GM12878 (cell line): ENCODE results near the gene MAPK9. TPM values are rescaled to one million over a fixed set of nuclear protein-coding genes. Genes with fewer than 3 reads are reported as not detected.

ENCODE experiments used
- ATAC-seq: fragments of 200-7000 bp; cut with Tn5 transposase; 3 replicates; pipeline ENCODE4 v1.9.1; 2020; ENCODE audit warnings: mild to moderate bottlenecking, moderate library complexity
- BruUV-seq: library from RNA; stranded (reverse); fragments of 400-500 nt; replicated peaks from 2 replicates; lab custom pipeline; 2021; lab: Mats Ljungman, UMichigan
- CTCF ChIA-PET: fragments of 300-600 bp; sonication (Branson Sonifier 250); formaldehyde crosslinking; extraction: SDS; loops from one replicate; lab custom pipeline; 2021; ENCODE audit warnings: inconsistent platforms; lab: Yijun Ruan, JAX
- POLR2A ChIA-PET: fragments of 350-600 bp; formaldehyde crosslinking; extraction: SDS; loops from one replicate; lab custom pipeline; 2021; ENCODE audit warnings: inconsistent platforms; lab: Charles Lee
- RAD21 ChIA-PET: fragments of 300-600 bp; sonication (Branson Sonifier 250); formaldehyde crosslinking; loops from one replicate; lab custom pipeline; 2023; ENCODE audit warnings: antibody characterized with exemption; ENCODE audit not compliant: unreplicated experiment; lab: Charles Lee
- SMC1A ChIA-PET: fragments of 300-600 bp; sonication (Branson Sonifier 250); formaldehyde crosslinking; loops from one replicate; lab custom pipeline; 2023; ENCODE audit not compliant: unreplicated experiment, uncharacterized antibody; lab: Charles Lee
- DNase-seq: peaks from one replicate; pipeline ENCODE4 v3.0.0-alpha.2; 2011; ENCODE audit warnings: low read depth, low spot score
- FAIRE-seq: peaks from 3 replicates; lab custom pipeline; 2011; peaks lifted over from hg19 to GRCh38; lab: Jason Lieb, UNC
- H2AFZ ChIP-seq: 2 replicates; pipeline ENCODE4 v1.6.0; 2011; ENCODE audit warnings: low read depth, low read length, control low read depth; ENCODE audit not compliant: control insufficient read depth
- H3K27ac ChIP-seq: 2 replicates; pipeline ENCODE4 v1.5.1; 2011; ENCODE audit warnings: control low read depth; ENCODE audit not compliant: control insufficient read depth, insufficient read depth
- H3K27me3 ChIP-seq, 2 experiments: replicated peaks in 1 of 2; 2 replicates each; pipeline versions ENCODE4 v1.6.0 to v1.6.1; 2011; ENCODE audit warnings: low read length in 1 of 2; ENCODE audit not compliant: control insufficient read depth in 2 of 2, insufficient read depth in 2 of 2
- H3K36me3 ChIP-seq, 2 experiments: 2 replicates each; pipeline ENCODE4 v1.5.1; 2011; ENCODE audit warnings: low read length in 1 of 2; ENCODE audit not compliant: control insufficient read depth in 2 of 2, insufficient read depth in 2 of 2
- H3K4me1 ChIP-seq: 2 replicates; pipeline ENCODE4 v1.6.1; 2011; ENCODE audit warnings: mild to moderate bottlenecking, low read length, moderate library complexity, mixed read lengths; ENCODE audit not compliant: control insufficient read depth, insufficient read depth
- H3K4me2 ChIP-seq: 2 replicates; pipeline ENCODE4 v1.6.0; 2011; ENCODE audit warnings: control low read depth; ENCODE audit not compliant: control insufficient read depth, insufficient read depth
- H3K4me3 ChIP-seq: fragments of 200-600 bp; sonication (generic); 2 replicates; pipeline ENCODE4 v1.5.1; 2016
- H3K79me2 ChIP-seq: 2 replicates; pipeline ENCODE4 v1.6.0; 2011; ENCODE audit warnings: low read length; ENCODE audit not compliant: control insufficient read depth, insufficient read depth
- H3K9ac ChIP-seq: 2 replicates; pipeline ENCODE4 v1.8.0; 2011; ENCODE audit warnings: low read length, control low read depth, mixed read lengths; ENCODE audit not compliant: control insufficient read depth, insufficient read depth
- H3K9me3 ChIP-seq: replicated peaks from 3 replicates; pipeline ENCODE4 v1.5.1; 2011; ENCODE audit warnings: mild to moderate bottlenecking, low read length; ENCODE audit not compliant: control insufficient read depth, insufficient read depth
- H4K20me1 ChIP-seq: 2 replicates; pipeline ENCODE4 v1.6.0; 2011; ENCODE audit not compliant: control insufficient read depth, insufficient read depth
- ATF7 ChIP-seq: fragments of 450-650 bp; IDR thresholded peaks from 2 replicates; pipeline ENCODE4 v1.6.1; 2016; ENCODE audit warnings: low read depth, mild to moderate bottlenecking
- BCLAF1 ChIP-seq: fragments of 450-650 bp; IDR thresholded peaks from 2 replicates; pipeline ENCODE4 v1.6.1; 2017; ENCODE audit warnings: antibody characterized with exemption, mild to moderate bottlenecking, moderate library complexity
- CBX5 ChIP-seq: sonication (generic); IDR thresholded peaks from 2 replicates; pipeline ENCODE4 v1.6.1; 2016; ENCODE audit warnings: low read depth, moderate library complexity, mild to moderate bottlenecking, inconsistent platforms
- CHD2 ChIP-seq: IDR thresholded peaks from 2 replicates; pipeline ENCODE4 v1.6.1; 2011; ENCODE audit warnings: low read depth, low read length, improper control_type of control experiment, borderline replicate concordance
- CREM ChIP-seq: IDR thresholded peaks from 2 replicates; pipeline ENCODE4 v1.6.1; 2014; ENCODE audit warnings: antibody characterized with exemption, low read depth
- FOXM1 ChIP-seq: IDR thresholded peaks from 2 replicates; pipeline ENCODE4 v1.6.1; 2012; ENCODE audit warnings: low read depth, mild to moderate bottlenecking, inconsistent platforms, low read length, moderate library complexity
- NR2C2 ChIP-seq: IDR thresholded peaks from 2 replicates; pipeline ENCODE4 v1.6.1; 2011; ENCODE audit warnings: borderline replicate concordance, low read depth; ENCODE audit not compliant: control insufficient read depth, insufficient read length
- NRF1 ChIP-seq: conservative IDR thresholded peaks from 2 replicates; pipeline ENCODE4 v1.6.1; 2011; ENCODE audit warnings: mild to moderate bottlenecking, low read depth, low read length, improper control_type of control experiment
- PAX8 ChIP-seq: fragments of 450-650 bp; IDR thresholded peaks from 2 replicates; pipeline ENCODE4 v1.6.1; 2017; ENCODE audit warnings: mild to moderate bottlenecking, moderate library complexity
- SMAD1 ChIP-seq: fragments of 450-650 bp; IDR thresholded peaks from 2 replicates; pipeline ENCODE4 v1.6.1; 2018; ENCODE audit warnings: mild to moderate bottlenecking, low read depth; ENCODE audit not compliant: partially characterized antibody
- SMARCA5 ChIP-seq: fragments of 450-650 bp; IDR thresholded peaks from 2 replicates; pipeline ENCODE4 v1.6.1; 2017; ENCODE audit warnings: mild to moderate bottlenecking
- ZBED1 ChIP-seq: IDR thresholded peaks from 2 replicates; pipeline ENCODE4 v1.6.1; 2016; ENCODE audit warnings: borderline replicate concordance
- WGBS: methylation state at CpG from one replicate; pipeline ENCODE4 v1.1.6; 2016; ENCODE audit warnings: low lambda C conversion rate; ENCODE audit not compliant: insufficient replicate concordance, insufficient coverage; ENCODE audit errors: missing lambda C conversion rate; 5-methylcytosine and 5-hydroxymethylcytosine counted together
- in situ Hi-C: fragments of 300-500 bp; cut with MboI; formaldehyde crosslinking; loops from 9 replicates; pipeline ENCODE4 v1.14.3; 2018; ENCODE audit warnings: mixed read lengths
- intact Hi-C: fragments of 100-400 bp; cut with micrococcal nuclease; formaldehyde crosslinking; loops from one replicate; pipeline ENCODE4 v1.14.2; 2022; ENCODE audit not compliant: unreplicated experiment
- polyA plus RNA-seq, 11 experiments: library from polyadenylated mRNA; depleted of rRNA in 4 of 11; unstranded in 6 of 11; stranded (reverse) in 5 of 11; fragments of >200 nt; fragmentation: Nextera tagmentation in 4 of 11; fragmentation: Illumina TruSeq in 1 of 11; extraction: Ambion mirVana in 4 of 11; extraction: Trizol in 1 of 11; gene quantifications; 1 replicate in 1 of 11; 2 replicates in 10 of 11; pipeline versions ENCODE4 v1.2.1 to v1.2.3, GENCODE V29; 2011 to 2016; ENCODE audit warnings: inconsistent platforms in 2 of 11, missing spikeins in 2 of 11, low read depth in 1 of 11
- total RNA-seq, 4 experiments: library from RNA; depleted of rRNA in 3 of 4; stranded (reverse); fragments of >200 nt in 3 of 4; fragmentation: Illumina TruSeq in 1 of 4; extraction: Trizol in 1 of 4; gene quantifications; 2 replicates each; pipeline versions ENCODE4 v1.2.1 to v1.2.3, GENCODE V29; 2013 to 2021
- TF ChIP-seq, protein P1 (sequence below): fragments of 450-650 bp; IDR thresholded peaks from 2 replicates; pipeline ENCODE4 v1.6.1; 2017; ENCODE audit warnings: low read depth, mild to moderate bottlenecking, moderate library complexity

The MAPK9 gene
- total and polyA plus RNA-seq, 10 of the 15 experiments (the other 5 are each of a cell fraction or from before 2014, with no cell fraction given), result 2.1 to 52.9 (median 21.7) TPM

GRCh38 chr5:180241600-180241999 is 50.3 kb downstream of the MAPK9 start:
- ChIA-PET RAD21 (no interaction called here), SMC1A (no interaction called here), POLR2A (no interaction called here), CTCF (no interaction called here)
- H3K79me2 ChIP-seq, result no peaks in the 10 kb centered on the region
- no peak overlapping the region for H3K27ac ChIP-seq
- H2AFZ ChIP-seq, result no peak overlapping the region
- DNase-seq, result no peak
- H3K9me3 ChIP-seq, result no peaks in the 10 kb centered on the region; the same call in 2 of the 3 replicates
- intact Hi-C loops (no loop called here), in situ Hi-C loops (no loop called here)
- no peak for ATAC-seq
- H3K9ac ChIP-seq, result no peak overlapping the region
- WGBS, result 98% methylated on average over 5 of the region's 5 CpGs
- BruUV-seq, result no TSS peak
- TF ChIP-seq ZBED1, result no peak
- no peak for TF ChIP-seq CREM
- no peak for TF ChIP-seq CHD2
- no peak for TF ChIP-seq CBX5
- TF ChIP-seq ATF7, result no peak
- TF ChIP-seq FOXM1, result no peak
- no peak overlapping the region for H3K4me3 ChIP-seq
- no peaks in the 10 kb centered on the region for H3K27me3 ChIP-seq
- H3K4me2 ChIP-seq, result no peak overlapping the region
- FAIRE-seq, result no peak
- no peaks in the 10 kb centered on the region for H3K4me1 ChIP-seq
- peaks cover 0 to 24% of the 10 kb centered on the region in 2 experiments; a peak in 3 of 4 replicates for H3K36me3 ChIP-seq
- no peaks in the 10 kb centered on the region for H4K20me1 ChIP-seq

DNA sequence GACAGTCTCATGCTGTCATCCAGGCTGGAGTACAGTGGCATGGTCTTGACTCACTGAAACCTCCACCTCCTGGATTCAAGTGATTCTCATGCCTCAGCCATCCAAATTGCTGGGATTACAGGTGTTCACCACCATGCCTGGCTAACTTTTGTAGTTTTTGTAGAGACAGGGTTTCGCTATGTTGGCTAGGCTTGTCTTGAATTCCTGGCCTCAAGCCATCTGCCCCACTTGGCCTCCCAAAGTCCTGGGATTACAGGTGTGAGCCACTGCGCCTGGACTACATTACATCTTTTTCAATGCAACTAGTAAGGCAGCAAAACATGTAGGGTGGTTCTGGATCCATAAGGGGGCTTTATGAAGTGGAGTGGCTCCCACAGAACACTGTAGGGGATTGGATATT is 53.3 kb downstream of the MAPK9 start:
- ChIA-PET CTCF (no interaction called here), SMC1A (no interaction called here), RAD21 (no interaction called here), POLR2A (interaction anchor here (0.7 kb wide), 1 partner anchor 36 kb away, joined by 10 read pairs; no protein-coding TSS in a partner anchor)
- no peak for FAIRE-seq
- 100% methylated on average over 2 of the region's 2 CpGs for whole genome bisulfite sequencing
- Histone ChIP-seq H3K36me3 (peaks cover 3 to 31% of the 10 kb centered on the region in 2 experiments), H4K20me1 (no peaks in the 10 kb centered on the region), H3K27me3 (no peaks in the 10 kb centered on the region), H3K9ac (no peak overlapping the region), H3K27ac (no peak overlapping the region), H3K4me2 (no peak overlapping the region), H3K4me1 (no peaks in the 10 kb centered on the region), H3K4me3 (no peak overlapping the region), H3K9me3 (no peaks in the 10 kb centered on the region; the same call in 2 of the 3 replicates), H2AFZ (no peak overlapping the region), H3K79me2 (no peaks in the 10 kb centered on the region)
- no peak for DNase-seq
- ATAC-seq, result no peak
- BruUV-seq, result no TSS peak
- intact Hi-C loops, result no loop called here
- in situ Hi-C loops, result no loop called here
- TF ChIP-seq BCLAF1 (no peak), SMAD1 (no peak), NRF1 (no peak), PAX8 (no peak), SMARCA5 (no peak), NR2C2 (no peak)
- TF ChIP-seq, protein P1, sequence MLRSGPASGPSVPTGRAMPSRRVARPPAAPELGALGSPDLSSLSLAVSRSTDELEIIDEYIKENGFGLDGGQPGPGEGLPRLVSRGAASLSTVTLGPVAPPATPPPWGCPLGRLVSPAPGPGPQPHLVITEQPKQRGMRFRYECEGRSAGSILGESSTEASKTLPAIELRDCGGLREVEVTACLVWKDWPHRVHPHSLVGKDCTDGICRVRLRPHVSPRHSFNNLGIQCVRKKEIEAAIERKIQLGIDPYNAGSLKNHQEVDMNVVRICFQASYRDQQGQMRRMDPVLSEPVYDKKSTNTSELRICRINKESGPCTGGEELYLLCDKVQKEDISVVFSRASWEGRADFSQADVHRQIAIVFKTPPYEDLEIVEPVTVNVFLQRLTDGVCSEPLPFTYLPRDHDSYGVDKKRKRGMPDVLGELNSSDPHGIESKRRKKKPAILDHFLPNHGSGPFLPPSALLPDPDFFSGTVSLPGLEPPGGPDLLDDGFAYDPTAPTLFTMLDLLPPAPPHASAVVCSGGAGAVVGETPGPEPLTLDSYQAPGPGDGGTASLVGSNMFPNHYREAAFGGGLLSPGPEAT, result no peak
